MM.1S (cell line): Measurements from ENCODE around the gene RLBP1.

ENCODE experiments used
- DNase-seq: peaks from one replicate; pipeline ENCODE4 v3.0.0-alpha.2; 2015
- H2AFZ ChIP-seq: fragments of 300-600 bp; sonication (generic); 2 replicates; pipeline ENCODE4 v1.6.0; 2016; ENCODE audit warnings: antibody characterized with exemption, low read length
- H3F3A ChIP-seq: fragments of 300-600 bp; sonication (generic); 2 replicates; pipeline ENCODE4 v1.6.1; 2016; ENCODE audit warnings: mild to moderate bottlenecking, antibody characterized with exemption, low read length, moderate library complexity, mixed read lengths; ENCODE audit not compliant: insufficient read depth
- H3K27ac ChIP-seq: fragments of 300-600 bp; sonication (generic); 2 replicates; pipeline ENCODE4 v1.5.1; 2016; ENCODE audit warnings: mild to moderate bottlenecking, low read length
- H3K27me3 ChIP-seq: fragments of 300-600 bp; sonication (generic); replicated peaks from 2 replicates; pipeline ENCODE4 v1.6.0; 2016; ENCODE audit warnings: low read length; ENCODE audit not compliant: insufficient read depth
- H3K36me3 ChIP-seq: fragments of 300-600 bp; sonication (generic); replicated peaks from 2 replicates; pipeline ENCODE4 v1.6.1; 2016; ENCODE audit warnings: mild to moderate bottlenecking, low read length, mixed read lengths; ENCODE audit not compliant: insufficient read depth
- H3K4me1 ChIP-seq: fragments of 300-600 bp; sonication (generic); 2 replicates; pipeline ENCODE4 v1.6.1; 2016; ENCODE audit warnings: low read length, mixed read lengths
- H3K4me2 ChIP-seq: fragments of 300-600 bp; sonication (generic); 2 replicates; pipeline ENCODE4 v1.6.0; 2016; ENCODE audit warnings: low read depth, low read length
- H3K4me3 ChIP-seq: fragments of 300-600 bp; sonication (generic); 2 replicates; pipeline ENCODE4 v1.5.1; 2016; ENCODE audit warnings: low read length, mixed read lengths
- H3K79me2 ChIP-seq: fragments of 300-600 bp; sonication (generic); 2 replicates; pipeline ENCODE4 v1.6.1; 2016; ENCODE audit warnings: mixed run types, low read length, mixed read lengths
- H3K9ac ChIP-seq: fragments of 300-600 bp; sonication (generic); 2 replicates; pipeline ENCODE4 v1.6.1; 2016; ENCODE audit warnings: low read length, mixed read lengths
- H3K9me2 ChIP-seq: fragments of 300-600 bp; sonication (generic); replicated peaks from 2 replicates; pipeline ENCODE4 v1.6.1; 2016; ENCODE audit warnings: mild to moderate bottlenecking, low read length, mixed read lengths; ENCODE audit not compliant: insufficient read depth
- H3K9me3 ChIP-seq: fragments of 300-600 bp; sonication (generic); replicated peaks from 2 replicates; pipeline ENCODE4 v1.6.1; 2016; ENCODE audit warnings: mild to moderate bottlenecking, low read length, mixed read lengths; ENCODE audit not compliant: insufficient read depth
- H4K20me1 ChIP-seq: fragments of 300-600 bp; sonication (generic); 2 replicates; pipeline ENCODE4 v1.6.1; 2016; ENCODE audit warnings: mild to moderate bottlenecking, low read length, moderate library complexity, mixed read lengths; ENCODE audit not compliant: insufficient read depth
- EZH2 ChIP-seq: fragments of 300-600 bp; sonication (generic); optimal IDR thresholded peaks from 2 replicates; pipeline ENCODE3; 2017; ENCODE audit warnings: low read depth, mild to moderate bottlenecking, antibody characterized with exemption, low read length, mixed read lengths
- EZH2phosphoT487 ChIP-seq: fragments of 300-600 bp; sonication (generic); IDR thresholded peaks from 2 replicates; pipeline ENCODE4 v1.6.1; 2018; ENCODE audit warnings: antibody characterized with exemption, low read length
- TF ChIP-seq, protein P1 (sequence below): fragments of 300-600 bp; sonication (generic); IDR thresholded peaks from 2 replicates; pipeline ENCODE4 v1.5.1; 2016; ENCODE audit warnings: antibody characterized with exemption, low read length, mixed read lengths

Gene RLBP1

DNA sequence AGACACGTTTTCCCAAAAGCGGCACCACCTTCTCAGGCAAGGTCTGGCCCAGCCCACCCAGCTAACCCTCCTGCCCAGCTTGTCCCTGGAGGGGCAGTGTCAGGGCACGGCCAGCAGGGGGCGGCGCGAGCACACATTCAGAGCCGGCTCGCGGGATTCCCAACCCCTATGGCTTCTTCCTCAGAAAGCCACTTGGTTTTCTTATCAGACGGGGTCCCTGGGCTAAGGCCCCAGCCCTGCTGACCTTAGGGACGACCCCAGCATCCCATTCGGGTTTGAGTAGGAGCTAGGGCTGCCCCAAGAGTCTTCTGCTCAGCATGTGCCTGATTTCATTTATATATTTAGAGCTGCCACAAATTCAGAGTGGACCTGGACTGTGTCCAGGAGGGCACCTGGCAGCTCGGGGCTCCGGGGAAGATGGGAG, 14.5 kb downstream of the RLBP1 start:
- Histone ChIP-seq H2AFZ (peak overlapping the region; percentile 63; the same call in 1 of the 2 replicates), H4K20me1 (no peaks in the 10 kb centered on the region), H3K4me2 (peak overlapping the region; percentile 77), H3K4me3 (peak overlapping the region; percentile 38; the same call in 1 of the 2 replicates), H3K27ac (no peak overlapping the region), H3K27me3 (no peaks in the 10 kb centered on the region), H3K9ac (peak overlapping the region; percentile 16; the same call in 1 of the 2 replicates), H3K79me2 (no peaks in the 10 kb centered on the region), H3K4me1 (peaks cover 3% of the 10 kb centered on the region; the same call in 1 of the 2 replicates), H3K9me3 (no peaks in the 10 kb centered on the region), H3F3A (no peaks in the 10 kb centered on the region; the same call in 1 of the 2 replicates), H3K36me3 (no peaks in the 10 kb centered on the region), H3K9me2 (no peaks in the 10 kb centered on the region)
- no peak for TF ChIP-seq EZH2phosphoT487
- no peak for TF ChIP-seq EZH2
- TF ChIP-seq, protein P1, sequence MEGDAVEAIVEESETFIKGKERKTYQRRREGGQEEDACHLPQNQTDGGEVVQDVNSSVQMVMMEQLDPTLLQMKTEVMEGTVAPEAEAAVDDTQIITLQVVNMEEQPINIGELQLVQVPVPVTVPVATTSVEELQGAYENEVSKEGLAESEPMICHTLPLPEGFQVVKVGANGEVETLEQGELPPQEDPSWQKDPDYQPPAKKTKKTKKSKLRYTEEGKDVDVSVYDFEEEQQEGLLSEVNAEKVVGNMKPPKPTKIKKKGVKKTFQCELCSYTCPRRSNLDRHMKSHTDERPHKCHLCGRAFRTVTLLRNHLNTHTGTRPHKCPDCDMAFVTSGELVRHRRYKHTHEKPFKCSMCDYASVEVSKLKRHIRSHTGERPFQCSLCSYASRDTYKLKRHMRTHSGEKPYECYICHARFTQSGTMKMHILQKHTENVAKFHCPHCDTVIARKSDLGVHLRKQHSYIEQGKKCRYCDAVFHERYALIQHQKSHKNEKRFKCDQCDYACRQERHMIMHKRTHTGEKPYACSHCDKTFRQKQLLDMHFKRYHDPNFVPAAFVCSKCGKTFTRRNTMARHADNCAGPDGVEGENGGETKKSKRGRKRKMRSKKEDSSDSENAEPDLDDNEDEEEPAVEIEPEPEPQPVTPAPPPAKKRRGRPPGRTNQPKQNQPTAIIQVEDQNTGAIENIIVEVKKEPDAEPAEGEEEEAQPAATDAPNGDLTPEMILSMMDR, result peak; percentile 98
- DNase-seq, result peak; percentile 54

DNA sequence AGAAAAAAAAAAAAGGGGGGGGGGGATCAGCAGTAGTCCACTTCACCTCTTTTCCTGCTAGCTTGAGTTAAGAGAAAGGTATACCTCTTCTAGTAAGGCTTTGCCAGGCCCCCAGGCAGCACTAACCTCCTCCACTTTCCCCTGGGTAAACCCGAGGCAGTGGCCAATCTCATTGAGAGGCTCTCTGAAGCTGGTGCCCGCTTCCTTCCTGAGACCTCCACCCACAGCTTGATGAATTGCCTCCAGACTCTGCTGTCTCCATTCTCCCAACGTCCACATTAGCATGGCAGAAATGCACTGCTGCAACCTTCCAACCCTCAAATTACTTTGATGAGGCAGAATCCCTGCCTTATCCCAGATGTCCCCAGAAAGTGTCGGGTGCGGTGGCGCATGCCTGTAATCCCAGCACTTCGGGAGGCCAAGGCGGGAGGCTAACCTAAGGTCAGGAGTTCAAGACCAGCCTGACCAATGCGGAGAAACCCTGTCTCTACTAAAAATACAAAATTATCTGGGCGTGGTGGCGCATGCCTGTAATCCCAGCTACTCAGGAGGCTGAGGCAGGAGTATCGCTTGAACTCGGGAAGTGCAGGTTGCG, 15.3 kb downstream of the RLBP1 start:
- Histone ChIP-seq H3K4me3 (no peak overlapping the region), H3K79me2 (no peaks in the 10 kb centered on the region), H4K20me1 (no peaks in the 10 kb centered on the region), H3F3A (no peaks in the 10 kb centered on the region; the same call in 1 of the 2 replicates), H3K27ac (no peak overlapping the region), H3K4me1 (peaks cover 3% of the 10 kb centered on the region; the same call in 1 of the 2 replicates), H3K9ac (no peak overlapping the region), H3K36me3 (no peaks in the 10 kb centered on the region), H3K4me2 (no peak overlapping the region), H3K9me3 (no peaks in the 10 kb centered on the region), H3K27me3 (no peaks in the 10 kb centered on the region), H3K9me2 (no peaks in the 10 kb centered on the region), H2AFZ (no peak overlapping the region)
- TF ChIP-seq EZH2phosphoT487, result no peak
- no peak for TF ChIP-seq EZH2
- TF ChIP-seq, protein P1, result no peak
- no peak for DNase-seq

DNA sequence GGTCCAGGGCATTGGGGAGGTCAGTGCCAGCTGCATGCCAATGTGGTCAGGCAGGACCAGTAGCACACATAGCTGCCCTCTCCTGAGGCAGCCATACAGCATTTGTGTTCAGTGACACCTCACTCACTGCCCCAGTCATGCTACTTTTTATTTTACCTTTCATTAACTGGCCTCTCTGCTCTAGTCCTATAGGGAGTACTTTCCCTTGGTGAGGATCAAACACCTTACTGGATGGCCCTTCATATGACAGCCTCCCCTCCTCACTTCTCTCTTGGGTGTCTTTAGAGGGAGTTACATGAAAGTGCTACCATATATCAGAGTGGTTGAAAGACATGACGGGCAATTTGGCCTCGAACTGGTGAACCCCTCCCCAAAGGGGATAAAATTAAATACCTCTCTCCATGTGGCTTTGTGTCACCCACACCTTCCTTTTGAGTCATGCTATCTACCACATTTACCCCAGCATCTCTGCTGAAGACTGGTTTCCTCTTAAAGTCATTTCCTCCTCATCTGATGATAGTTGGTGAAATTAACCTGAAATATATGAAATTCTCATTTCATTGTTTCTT, 17.6 kb downstream of the RLBP1 start:
- Histone ChIP-seq H3K27me3 (no peaks in the 10 kb centered on the region), H4K20me1 (no peaks in the 10 kb centered on the region), H3K9me3 (no peaks in the 10 kb centered on the region), H3K36me3 (no peaks in the 10 kb centered on the region), H3K79me2 (no peaks in the 10 kb centered on the region), H3K9me2 (no peaks in the 10 kb centered on the region), H3K4me2 (no peak overlapping the region), H3F3A (no peaks in the 10 kb centered on the region; the same call in 1 of the 2 replicates), H3K4me1 (peaks cover 3% of the 10 kb centered on the region; the same call in 1 of the 2 replicates), H3K4me3 (no peak overlapping the region), H3K9ac (no peak overlapping the region), H2AFZ (no peak overlapping the region), H3K27ac (no peak overlapping the region)
- no peak for DNase-seq
- no peak for TF ChIP-seq EZH2
- TF ChIP-seq, protein P1, result no peak
- TF ChIP-seq EZH2phosphoT487, result no peak
